Coronary artery (tissue), 2 donors: ENCODE measurements around the gene IL36A.

Experiments
- DNase-seq: peaks from one replicate; pipeline ENCODE4 v3.0.0-alpha.2; 2017; ENCODE audit warnings: low spot score
- H3K27ac ChIP-seq, 2 donors: fragments of 200-600 bp; sonication (generic); one replicate each; pipeline ENCODE4 v1.5.1; 2016 to 2019
- H3K4me3 ChIP-seq: fragments of 200-600 bp; sonication (generic); 2 replicates; pipeline ENCODE4 v1.5.1; 2016; ENCODE audit warnings: mild to moderate bottlenecking, moderate library complexity
- TF ChIP-seq, protein P1 (sequence below): fragments of 200-600 bp; sonication (generic); IDR thresholded peaks from one replicate; pipeline ENCODE4 v1.5.1; 2019; ENCODE audit warnings: antibody characterized with exemption

The IL36A gene

DNA sequence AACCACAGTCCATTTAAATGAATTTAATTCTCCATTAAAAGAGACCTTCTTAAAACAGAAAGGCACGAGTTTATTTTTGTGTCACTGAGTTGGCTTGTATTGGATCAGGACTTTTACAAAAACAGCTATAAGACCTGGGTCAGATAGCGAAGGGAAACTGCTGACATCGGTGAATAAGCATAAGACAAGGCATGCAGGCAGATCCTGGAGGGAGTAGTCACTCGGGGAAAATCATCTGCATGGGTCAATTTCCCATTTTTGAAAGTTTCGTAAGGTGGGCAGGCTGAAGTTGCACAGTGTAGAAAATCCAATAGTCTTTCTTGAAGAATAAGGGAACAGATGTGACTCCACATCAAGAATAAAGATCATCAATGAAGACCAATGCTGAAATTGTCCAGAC lies 34.5 kb downstream of the IL36A start:
- TF ChIP-seq, protein P1, sequence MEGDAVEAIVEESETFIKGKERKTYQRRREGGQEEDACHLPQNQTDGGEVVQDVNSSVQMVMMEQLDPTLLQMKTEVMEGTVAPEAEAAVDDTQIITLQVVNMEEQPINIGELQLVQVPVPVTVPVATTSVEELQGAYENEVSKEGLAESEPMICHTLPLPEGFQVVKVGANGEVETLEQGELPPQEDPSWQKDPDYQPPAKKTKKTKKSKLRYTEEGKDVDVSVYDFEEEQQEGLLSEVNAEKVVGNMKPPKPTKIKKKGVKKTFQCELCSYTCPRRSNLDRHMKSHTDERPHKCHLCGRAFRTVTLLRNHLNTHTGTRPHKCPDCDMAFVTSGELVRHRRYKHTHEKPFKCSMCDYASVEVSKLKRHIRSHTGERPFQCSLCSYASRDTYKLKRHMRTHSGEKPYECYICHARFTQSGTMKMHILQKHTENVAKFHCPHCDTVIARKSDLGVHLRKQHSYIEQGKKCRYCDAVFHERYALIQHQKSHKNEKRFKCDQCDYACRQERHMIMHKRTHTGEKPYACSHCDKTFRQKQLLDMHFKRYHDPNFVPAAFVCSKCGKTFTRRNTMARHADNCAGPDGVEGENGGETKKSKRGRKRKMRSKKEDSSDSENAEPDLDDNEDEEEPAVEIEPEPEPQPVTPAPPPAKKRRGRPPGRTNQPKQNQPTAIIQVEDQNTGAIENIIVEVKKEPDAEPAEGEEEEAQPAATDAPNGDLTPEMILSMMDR, result no peak
- no peak overlapping the region for H3K27ac ChIP-seq
- no peak for DNase-seq
- H3K4me3 ChIP-seq, result no peak overlapping the region

DNA sequence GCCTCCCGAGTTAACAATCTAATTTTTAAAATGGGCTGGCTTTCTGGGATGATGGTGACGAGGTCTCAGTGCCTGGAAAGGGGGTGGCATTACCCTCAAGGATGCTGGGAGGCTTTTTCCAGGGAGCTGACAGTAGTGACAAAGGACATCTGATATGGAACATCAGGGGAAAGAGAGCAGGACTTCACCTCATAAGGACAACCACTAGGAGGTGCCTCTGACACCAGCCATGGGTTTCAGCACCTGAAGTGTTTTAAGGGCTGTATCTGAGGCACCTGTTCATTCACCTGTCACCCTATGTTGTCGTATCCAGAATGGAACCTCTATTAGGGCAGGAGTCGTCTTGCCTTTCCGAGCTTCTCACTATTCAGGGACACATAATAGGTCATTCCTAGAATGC lies 36.6 kb downstream of the IL36A start:
- TF ChIP-seq, protein P1, result no peak
- Histone ChIP-seq H3K27ac (no peak overlapping the region), H3K4me3 (no peak overlapping the region)
- DNase-seq, result no peak

DNA sequence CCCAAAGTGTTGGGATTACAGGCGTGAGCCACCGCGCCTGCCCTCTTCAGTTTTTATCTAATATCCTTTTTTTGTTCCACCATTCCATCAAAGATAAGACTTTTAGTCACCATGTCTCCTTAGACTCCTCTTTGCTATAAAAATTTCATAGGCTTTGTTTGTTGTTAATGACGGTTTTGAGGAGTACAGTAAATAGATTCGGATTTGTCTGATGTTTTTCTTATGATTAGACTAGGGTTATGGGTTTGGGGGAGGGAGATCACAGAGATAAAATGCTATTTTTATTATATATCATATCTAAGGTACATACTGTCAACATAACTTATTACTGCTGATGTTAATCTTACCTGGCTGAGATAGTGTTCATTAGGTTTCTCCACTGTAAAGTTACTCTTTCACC lies 41.2 kb downstream of the IL36A start:
- Histone ChIP-seq H3K4me3 (no peak overlapping the region), H3K27ac (no peak overlapping the region)
- TF ChIP-seq, protein P1, result no peak
- no peak for DNase-seq

DNA sequence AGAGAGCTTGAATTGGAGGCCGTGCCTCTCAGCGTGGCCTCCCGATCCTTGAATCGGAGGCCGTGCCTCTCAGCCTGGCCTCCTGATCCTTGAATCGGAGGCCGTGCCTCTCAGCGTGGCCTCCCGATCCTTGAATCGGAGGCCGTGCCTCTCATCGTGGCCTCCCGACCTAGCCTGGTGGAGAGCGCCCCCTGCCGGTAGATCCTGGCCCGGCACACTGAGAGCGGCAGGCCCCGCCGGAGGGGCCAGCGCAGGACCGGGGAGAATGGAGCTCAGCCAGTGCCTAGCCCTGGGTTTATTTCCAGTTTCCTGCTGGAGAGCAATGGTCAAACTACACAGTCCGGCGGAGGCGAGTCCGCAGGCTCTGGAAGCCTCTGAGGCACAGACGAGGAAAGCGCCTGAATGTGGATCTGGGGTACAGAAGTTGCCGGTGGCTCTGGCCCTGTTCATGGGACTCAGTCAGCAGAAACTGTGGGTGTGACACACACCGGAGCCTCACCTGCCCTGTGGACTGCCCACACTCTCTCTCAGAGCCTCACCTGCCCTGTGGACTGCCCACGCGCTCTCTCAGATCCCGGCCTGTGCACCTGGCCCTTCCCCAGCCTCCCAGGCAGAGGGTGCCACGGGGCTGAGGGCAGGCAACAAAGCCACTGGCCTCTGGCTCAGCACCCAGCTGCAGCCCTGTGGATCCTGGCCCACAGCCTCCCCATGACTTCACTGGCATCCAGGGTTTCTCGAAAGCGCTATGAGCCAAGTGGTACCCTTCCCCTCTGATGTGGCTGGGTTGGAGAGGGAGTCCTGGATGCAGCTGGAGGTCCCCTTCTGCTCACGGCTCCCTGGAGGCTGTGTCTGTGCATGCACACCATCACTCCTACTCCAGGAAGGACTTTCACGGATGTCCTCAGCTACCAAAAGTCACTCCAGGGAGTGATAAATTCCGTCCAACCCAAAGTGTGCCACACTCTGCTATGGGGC lies 45.9 kb downstream of the IL36A start:
- Histone ChIP-seq H3K4me3 (no peak overlapping the region), H3K27ac (no peak overlapping the region)
- TF ChIP-seq, protein P1, result no peak
- DNase-seq, result no peak

DNA sequence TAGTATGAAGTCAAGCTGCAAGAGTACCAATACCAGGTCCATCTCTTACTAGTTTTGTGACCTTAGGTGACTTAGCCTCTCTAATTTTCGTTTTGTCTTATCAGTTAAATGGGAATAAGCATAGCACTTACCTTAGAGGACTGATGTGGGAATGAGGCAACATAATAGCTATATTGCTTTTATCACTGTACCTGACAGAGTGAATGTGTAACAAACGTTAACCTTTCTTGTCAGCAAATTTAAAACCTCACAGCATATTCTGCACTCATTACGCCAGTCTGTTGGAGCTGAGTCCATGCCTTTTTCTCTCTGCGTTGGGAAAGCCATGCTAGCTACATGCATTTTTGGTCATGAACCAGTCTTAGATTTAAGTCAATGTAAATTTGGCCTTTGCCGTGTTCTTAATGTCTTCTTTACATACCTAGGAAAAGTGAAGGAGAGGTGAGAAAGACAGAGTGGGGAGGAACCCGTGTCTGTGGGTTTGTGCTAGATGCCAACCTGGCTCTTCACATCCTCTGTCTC lies 47.2 kb downstream of the IL36A start, which contains the start of gene IL36B:
IL36B (minus strand) TSS at position 472 of the 522 bp plus-strand sequence.
- Histone ChIP-seq H3K27ac (no peak within 1 kb of the TSS), H3K4me3 (no peak within 1 kb of the TSS)
- DNase-seq, result no peak
- TF ChIP-seq, protein P1, result no peak

DNA sequence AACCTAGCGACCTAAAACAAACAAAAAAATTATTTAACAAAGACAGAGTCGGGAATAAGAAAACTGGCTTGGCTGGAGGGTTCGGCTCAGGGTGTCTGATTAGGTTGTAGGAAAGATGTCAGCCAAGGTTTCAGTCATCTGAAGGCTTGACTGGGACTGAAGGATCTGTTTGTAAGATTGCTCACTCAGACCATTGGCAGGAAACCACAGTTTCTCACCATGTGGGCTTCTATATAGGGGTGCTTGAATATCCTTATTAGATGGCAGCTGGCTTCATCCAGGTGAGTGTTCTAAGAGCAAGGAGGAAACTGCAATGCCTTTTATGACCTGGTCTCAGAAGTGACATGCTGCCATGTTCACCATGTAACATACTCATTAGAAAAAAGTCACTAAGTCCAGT lies 48.4 kb downstream of the IL36A start:
- Histone ChIP-seq H3K27ac (no peak overlapping the region), H3K4me3 (no peak overlapping the region)
- DNase-seq, result no peak
- TF ChIP-seq, protein P1, result no peak

DNA sequence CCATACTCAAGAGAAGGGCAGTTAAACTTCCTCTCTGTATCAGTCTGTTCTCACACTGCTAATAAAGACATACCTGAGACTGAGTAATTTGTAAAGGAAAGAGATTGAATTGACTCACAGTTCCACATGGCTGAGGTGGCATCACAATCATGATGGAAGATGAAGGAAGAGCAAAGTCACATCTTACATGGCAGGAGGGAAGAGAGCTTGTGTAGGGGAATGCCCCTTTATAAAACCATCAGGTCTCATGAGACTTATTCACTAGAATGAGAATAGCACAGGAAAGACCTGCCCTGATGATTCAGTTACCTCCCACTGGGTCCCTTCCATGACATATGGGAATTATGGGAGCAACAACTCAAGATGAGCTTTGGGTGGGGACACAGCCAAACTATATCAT lies 48.8 kb downstream of the IL36A start:
- no peak for DNase-seq
- H3K4me3 ChIP-seq, result no peak overlapping the region
- no peak overlapping the region for H3K27ac ChIP-seq
- TF ChIP-seq, protein P1, result no peak
